Endothelial cell of umbilical vein (primary cell): ENCODE data around the gene SCPEP1.

Experiments used
- EZH2 ChIP-seq: IDR thresholded peaks from 2 replicates; pipeline ENCODE4 v1.6.1; 2012; ENCODE audit warnings: borderline replicate concordance, low read depth, mild to moderate bottlenecking, moderate library complexity, low read length, inconsistent platforms; ENCODE audit not compliant: severe bottlenecking
- FOS ChIP-seq: IDR thresholded peaks from 2 replicates; pipeline ENCODE4 v1.6.1; 2011; ENCODE audit warnings: mild to moderate bottlenecking, low read length, moderate library complexity, borderline replicate concordance; ENCODE audit not compliant: insufficient read depth
- GATA2 ChIP-seq: IDR thresholded peaks from 2 replicates; pipeline ENCODE4 v1.7.0; 2011; ENCODE audit warnings: low read depth, mild to moderate bottlenecking, moderate library complexity, mixed read lengths, low read length; ENCODE audit not compliant: insufficient read length, insufficient read depth
- MYC ChIP-seq: IDR thresholded peaks from one replicate; pipeline ENCODE4 v1.6.1; 2011; ENCODE audit warnings: mild to moderate bottlenecking, low read depth, low read length
- POLR2AphosphoS5 ChIP-seq: IDR thresholded peaks from 2 replicates; pipeline ENCODE4 v1.6.1; 2012; ENCODE audit warnings: low read depth, mild to moderate bottlenecking, control low read depth, low read length, moderate library complexity; ENCODE audit not compliant: insufficient read depth
- TF ChIP-seq, protein P1 (sequence below), 2 donors: IDR thresholded peaks; 1 replicate in 1 of 2; 2 replicates in 1 of 2; pipeline ENCODE4 v1.5.1; 2011; ENCODE audit warnings: low read length in 2 of 2, mild to moderate bottlenecking in 2 of 2, moderate library complexity in 2 of 2, control low read depth in 1 of 2, inconsistent platforms in 1 of 2, low read depth in 1 of 2; ENCODE audit not compliant: insufficient read depth in 1 of 2; ENCODE audit errors: extremely low read depth in 1 of 2
- TF ChIP-seq, protein P2 (sequence below): IDR thresholded peaks from 2 replicates; pipeline ENCODE4 v1.6.1; 2011; ENCODE audit not compliant: insufficient read depth, insufficient read length

DNA sequence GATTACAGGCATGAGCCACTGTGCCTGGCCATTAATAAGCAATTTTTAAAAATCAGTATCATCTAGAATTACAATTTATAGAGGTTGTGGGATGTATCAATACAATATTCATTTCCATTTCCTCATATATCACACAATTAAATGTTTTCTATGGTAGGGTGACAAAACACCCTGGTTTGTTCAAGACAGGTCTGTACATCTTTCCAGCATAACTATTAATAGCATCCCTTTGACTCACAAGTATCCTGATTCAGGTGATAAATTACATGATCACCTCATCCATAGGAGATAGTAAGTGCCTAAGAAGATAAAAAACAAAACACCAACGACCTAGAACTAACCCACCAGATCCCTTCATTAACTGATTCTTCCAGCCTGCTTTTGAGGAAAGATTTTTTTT lies 30.2 kb upstream of the SCPEP1 start:
- TF ChIP-seq, protein P1, sequence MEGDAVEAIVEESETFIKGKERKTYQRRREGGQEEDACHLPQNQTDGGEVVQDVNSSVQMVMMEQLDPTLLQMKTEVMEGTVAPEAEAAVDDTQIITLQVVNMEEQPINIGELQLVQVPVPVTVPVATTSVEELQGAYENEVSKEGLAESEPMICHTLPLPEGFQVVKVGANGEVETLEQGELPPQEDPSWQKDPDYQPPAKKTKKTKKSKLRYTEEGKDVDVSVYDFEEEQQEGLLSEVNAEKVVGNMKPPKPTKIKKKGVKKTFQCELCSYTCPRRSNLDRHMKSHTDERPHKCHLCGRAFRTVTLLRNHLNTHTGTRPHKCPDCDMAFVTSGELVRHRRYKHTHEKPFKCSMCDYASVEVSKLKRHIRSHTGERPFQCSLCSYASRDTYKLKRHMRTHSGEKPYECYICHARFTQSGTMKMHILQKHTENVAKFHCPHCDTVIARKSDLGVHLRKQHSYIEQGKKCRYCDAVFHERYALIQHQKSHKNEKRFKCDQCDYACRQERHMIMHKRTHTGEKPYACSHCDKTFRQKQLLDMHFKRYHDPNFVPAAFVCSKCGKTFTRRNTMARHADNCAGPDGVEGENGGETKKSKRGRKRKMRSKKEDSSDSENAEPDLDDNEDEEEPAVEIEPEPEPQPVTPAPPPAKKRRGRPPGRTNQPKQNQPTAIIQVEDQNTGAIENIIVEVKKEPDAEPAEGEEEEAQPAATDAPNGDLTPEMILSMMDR (IDR thresholded peaks at IDR 0.05; ENCODE audit: extremely low read depth in 1 of 2, insufficient read depth in 1 of 2, low read depth in 1 of 2, low read length in 2 of 2): no peak
- TF ChIP-seq EZH2 (no peak), GATA2 (no peak), POLR2AphosphoS5 (no peak), MYC (no peak), FOS (no peak)
- TF ChIP-seq, protein P2, sequence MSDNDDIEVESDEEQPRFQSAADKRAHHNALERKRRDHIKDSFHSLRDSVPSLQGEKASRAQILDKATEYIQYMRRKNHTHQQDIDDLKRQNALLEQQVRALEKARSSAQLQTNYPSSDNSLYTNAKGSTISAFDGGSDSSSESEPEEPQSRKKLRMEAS: no peak
